Lung microvascular endothelial cell (primary cell): ENCODE data around the gene TRPC4AP. TPM values are rescaled to one million over a fixed set of nuclear protein-coding genes. Genes with fewer than 3 reads are reported as not detected.

Source experiments
- DNase-seq, 2 donors: peaks; one replicate each; pipeline versions ENCODE4 v3.0.0 to v3.0.0-alpha.2; 2010; ENCODE audit warnings: low read depth in 2 of 2
- total RNA-seq: library from RNA; depleted of rRNA; stranded (reverse); fragments of >200 nt; gene quantifications from 2 replicates; pipeline ENCODE4 v1.2.1, GENCODE V29; 2014

TRPC4AP gene
- total RNA-seq, 1 donor from 2014 or later: 70.2 TPM

- DNase-seq: no peak
These were observed 120.9 kb downstream of the TRPC4AP start for GRCh38 chr20:34971561-34972235.

- no peak for DNase-seq
These were observed 121.6 kb downstream of the TRPC4AP start for GRCh38 chr20:34970846-34971560.

GRCh38 chr20:34970193-34970840 is 122.3 kb downstream of the TRPC4AP start:
- DNase-seq: no peak

GRCh38 chr20:34968042-34968775 is 124.4 kb downstream of the TRPC4AP start:
- DNase-seq: no peak

GRCh38 chr20:34967421-34967820 is 125.2 kb downstream of the TRPC4AP start:
- DNase-seq: no peak

DNA sequence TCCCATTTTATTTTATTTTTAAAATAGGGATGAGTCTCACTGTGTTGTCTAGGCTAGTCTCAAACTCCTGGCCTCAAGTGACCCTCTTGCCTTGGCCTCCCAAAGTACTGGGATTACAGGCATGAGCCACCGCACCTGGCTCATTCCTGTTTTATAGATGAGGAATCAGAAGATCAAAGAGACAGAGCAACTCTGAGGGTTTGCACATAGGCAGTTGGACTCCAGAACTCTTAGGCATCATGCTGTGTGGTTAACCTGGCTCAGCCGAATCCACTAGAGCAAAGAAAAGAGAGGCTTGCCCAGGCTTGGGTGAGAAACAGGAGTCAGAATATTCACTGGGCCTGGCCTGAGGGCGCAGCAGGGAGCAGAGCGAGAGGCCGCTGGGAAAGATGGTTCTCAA is 127.6 kb downstream of the TRPC4AP start:
- DNase-seq: no peak

DNA sequence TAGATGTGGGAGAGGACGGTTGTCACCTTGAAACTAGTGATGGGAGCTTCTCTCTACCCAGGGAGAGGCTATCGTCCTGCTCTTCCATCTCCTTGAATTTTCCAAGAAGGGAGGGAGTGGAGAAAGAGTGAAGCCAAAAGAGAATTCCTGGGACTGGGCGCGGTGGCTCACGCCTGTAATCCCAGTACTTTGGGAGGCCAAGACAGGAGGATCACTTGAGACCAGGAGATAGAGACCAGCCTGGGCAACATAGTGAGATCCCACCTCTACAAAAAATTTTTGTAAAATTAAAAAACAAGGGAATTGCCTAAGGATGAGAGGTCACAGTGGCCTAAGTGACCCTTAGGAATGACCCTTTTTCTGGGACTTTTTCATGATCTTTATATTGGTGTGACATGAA is 128.1 kb downstream of the TRPC4AP start:
- DNase-seq: no peak

DNA sequence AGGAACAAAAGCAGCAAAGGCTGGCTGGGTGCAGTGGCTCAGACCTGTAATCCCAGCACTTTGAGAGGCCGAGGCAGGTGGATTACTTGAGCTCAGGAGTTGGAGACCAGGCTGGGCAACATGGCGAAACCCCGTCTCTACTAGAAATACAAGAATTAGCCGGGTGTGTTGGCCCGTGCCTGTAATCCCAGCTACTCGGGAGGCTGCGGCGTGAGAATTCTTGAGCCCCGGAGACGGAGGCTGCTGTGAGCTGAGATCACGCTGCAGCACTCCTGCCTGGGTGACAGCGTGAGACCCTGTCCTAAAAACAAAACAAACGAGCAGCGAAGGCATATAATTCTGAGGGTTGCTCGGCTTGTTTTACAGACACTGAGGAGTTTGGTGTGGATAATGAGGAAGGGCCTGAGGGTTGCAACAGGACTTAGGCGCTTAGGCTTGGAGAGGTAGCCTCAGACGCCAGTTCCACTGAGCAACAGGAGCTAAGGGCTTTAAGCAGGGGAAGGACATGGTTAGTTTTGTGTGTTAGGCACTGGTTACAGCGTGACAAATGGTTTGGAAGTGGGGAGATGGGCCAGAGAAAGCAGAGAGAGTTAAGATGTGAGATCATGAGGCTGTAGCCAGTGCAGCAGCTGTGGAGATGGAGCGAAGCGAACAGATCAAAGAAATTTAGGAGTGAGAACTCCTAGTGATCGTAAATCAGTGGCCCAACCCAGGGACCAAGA is 135.7 kb downstream of the TRPC4AP start:
- no peak for DNase-seq

DNA sequence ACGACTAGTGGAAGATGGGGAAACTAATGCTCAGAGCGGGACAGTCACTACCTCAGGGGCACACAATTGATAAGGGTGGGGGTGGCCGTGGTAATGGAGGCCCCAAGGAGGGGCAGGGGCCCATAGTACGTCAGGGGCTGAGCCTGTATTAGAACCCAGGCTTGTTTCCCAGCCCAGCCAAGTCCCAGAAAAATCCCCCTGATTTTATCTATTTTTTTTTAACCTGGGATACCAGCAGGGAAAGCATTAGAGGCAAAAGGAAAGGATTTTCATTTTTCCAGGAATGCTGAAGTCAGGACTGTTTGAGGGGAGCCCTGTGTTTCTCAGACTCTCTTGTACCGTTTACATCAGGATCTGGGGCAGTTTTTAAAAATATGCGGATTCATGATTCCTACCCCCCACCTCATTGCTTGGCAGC is 136.6 kb downstream of the TRPC4AP start:
- no peak for DNase-seq

- DNase-seq: peak; percentile 96 to 97
These were observed 137.2 kb downstream of the TRPC4AP start, which contains the start of the genes GSS and MYH7B for GRCh38 chr20:34955231-34956040. TSS of gene GSS (minus strand) at chr20:34955806. CDS start at chr20:34951852, 3,954 bp downstream. TSS of gene MYH7B (plus strand) at chr20:34955868. CDS start at chr20:34978006, 22,138 bp downstream.

- DNase-seq: peak; percentile 43 to 56
These were observed 137.7 kb downstream of the TRPC4AP start for GRCh38 chr20:34954904-34955230.

DNA sequence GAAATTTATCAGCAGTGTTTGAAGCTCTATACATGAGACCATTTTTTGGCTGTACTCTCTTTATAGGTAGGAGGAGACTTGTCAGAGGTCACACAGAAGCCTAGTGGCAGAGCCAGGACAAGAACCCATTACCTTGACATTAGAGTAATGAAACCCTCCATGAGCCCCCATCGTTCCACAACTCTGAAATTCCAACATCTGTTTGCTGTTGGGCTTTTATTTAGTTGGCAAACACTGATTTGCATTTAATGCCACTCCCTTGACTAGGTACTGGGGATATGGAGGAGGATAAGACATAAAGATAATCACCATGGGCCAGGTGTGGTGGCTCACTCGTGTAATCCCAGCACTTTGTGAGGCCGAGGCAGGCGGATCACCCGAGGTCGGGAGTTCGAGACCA is 138.6 kb downstream of the TRPC4AP start:
- no peak for DNase-seq

GRCh38 chr20:34952671-34953070 is 139.9 kb downstream of the TRPC4AP start:
- DNase-seq: peak in 1 of 2 donors; percentile 15

Other genes starting within 250 kb of the TRPC4AP start
- gene GGT7, start 220.0 kb downstream of the TRPC4AP start, total RNA-seq: 2.2 and 3.4 TPM in 2 replicates
- 42.9 and 46.2 TPM in 2 replicates for gene ACSS2, start 216.2 kb downstream of the TRPC4AP start, total RNA-seq
- 54.3 and 61.1 TPM in 2 replicates for gene GSS, start 137.0 kb downstream of the TRPC4AP start, total RNA-seq
- gene MYH7B, start 136.9 kb downstream of the TRPC4AP start, total RNA-seq: under 0.01 TPM in 2 replicates
- gene EDEM2, start 54.5 kb upstream of the TRPC4AP start, total RNA-seq: 76.3 and 123 TPM in 2 replicates
- gene PROCR, start 79.3 kb upstream of the TRPC4AP start, total RNA-seq: 169 and 328 TPM in 2 replicates
- under 0.01 and 0.20 TPM in 2 replicates for gene MMP24, start 133.9 kb upstream of the TRPC4AP start, total RNA-seq
- 3.1 and 5.8 TPM in 2 replicates for gene MMP24OS, start 185.3 kb upstream of the TRPC4AP start, total RNA-seq
- gene EIF6, start 192.0 kb upstream of the TRPC4AP start, total RNA-seq: 138 and 161 TPM in 2 replicates
- gene FAM83C, start 199.6 kb upstream of the TRPC4AP start, total RNA-seq: not detected in 2 replicates